ENCODE data around the gene EML3.
A peak's percentile ranks its signal among the peaks of the same experiment; 100 is the strongest.

EML3 gene

DNA sequence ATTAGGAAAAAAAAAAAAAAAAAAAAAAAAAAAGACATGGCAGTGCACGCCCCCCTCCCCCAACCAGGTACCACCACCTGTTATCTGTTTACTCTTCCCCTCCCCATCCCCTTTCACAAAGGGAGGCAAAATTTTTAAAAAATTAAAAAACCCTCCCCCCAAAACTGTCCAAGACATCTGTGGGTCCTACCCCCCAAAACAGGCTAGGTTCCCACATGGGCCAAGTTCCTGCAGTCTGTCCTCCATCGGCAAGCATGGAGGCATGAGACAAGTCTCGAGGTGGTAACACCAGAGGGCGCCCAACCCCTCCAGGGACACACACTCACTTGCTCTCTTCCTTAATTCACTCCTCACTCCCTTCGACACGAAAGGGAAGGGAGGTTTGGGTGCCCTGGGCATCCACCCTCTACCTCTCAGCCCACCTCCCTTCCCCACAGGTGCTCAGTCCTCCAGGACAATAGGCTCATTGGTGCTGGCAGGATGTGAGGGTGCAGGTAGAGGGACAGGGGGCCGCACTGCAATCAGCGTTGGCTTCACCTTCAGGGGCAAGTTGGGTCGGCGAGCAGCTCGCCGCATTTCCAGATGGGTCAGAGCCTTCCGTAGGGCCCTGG, 19.0 kb downstream of the EML3 start:
- Histone ChIP-seq H4K8ac (ENCODE audit: low read length) (no peak overlapping the region), H2BK120ac (ENCODE audit: low read depth, low read length) (no peak overlapping the region), H3K9ac (ENCODE audit: low read length) (peak overlapping the region; percentile 20), H3K4me1 (ENCODE audit: control insufficient read depth, insufficient read depth, low read depth, low read length) (peaks cover 15% of the 10 kb centered on the region), H3K27me3 (ENCODE audit: control insufficient read depth in 1 of 2, insufficient read depth in 1 of 2, low read length in 2 of 2) (no peaks in the 10 kb centered on the region), H2BK5ac (ENCODE audit: low read depth, low read length, poor library complexity, severe bottlenecking) (no peak overlapping the region), H2BK15ac (ENCODE audit: low read depth, poor library complexity, severe bottlenecking) (no peak overlapping the region), H2AK5ac (ENCODE audit: low read length, severe bottlenecking) (no peak overlapping the region), H3K27ac (ENCODE audit: low read length, poor library complexity, severe bottlenecking) (no peak overlapping the region), H3K4ac (ENCODE audit: low read depth in 1 of 2, low read length in 2 of 2) (no peak overlapping the region), H3K18ac (ENCODE audit: low read depth in 1 of 2, low read length in 2 of 2) (no peak overlapping the region), H3K79me1 (replicated peaks; ENCODE audit: low read length, poor library complexity, severe bottlenecking) (peaks cover 26% of the 10 kb centered on the region), H3K9me3 (ENCODE audit: control insufficient read depth, low read length) (no peaks in the 10 kb centered on the region), H3K4me3 (ENCODE audit: insufficient read depth in 1 of 2, low read depth in 1 of 2, low read length in 2 of 2) (no peak overlapping the region), H2BK12ac (ENCODE audit: low read length in 2 of 2) (no peak overlapping the region), H3K14ac (ENCODE audit: low read length in 2 of 2) (no peak overlapping the region), H2AFZ (ENCODE audit: low read depth, low read length) (no peak overlapping the region), H4K91ac (ENCODE audit: low read length) (no peak overlapping the region), H3K36me3 (ENCODE audit: control insufficient read depth in 1 of 2, insufficient read depth in 2 of 2, low read depth in 1 of 2, low read length in 2 of 2) (peaks cover 59 to 60% of the 10 kb centered on the region in 2 experiments), H3K23ac (ENCODE audit: low read length in 2 of 2) (no peak overlapping the region), H3K4me2 (ENCODE audit: low read length, poor library complexity, severe bottlenecking) (no peak overlapping the region)
- 72% methylated on average over 11 of the region's 13 CpGs for WGBS
- DNase-seq = peak; percentile 77

DNA sequence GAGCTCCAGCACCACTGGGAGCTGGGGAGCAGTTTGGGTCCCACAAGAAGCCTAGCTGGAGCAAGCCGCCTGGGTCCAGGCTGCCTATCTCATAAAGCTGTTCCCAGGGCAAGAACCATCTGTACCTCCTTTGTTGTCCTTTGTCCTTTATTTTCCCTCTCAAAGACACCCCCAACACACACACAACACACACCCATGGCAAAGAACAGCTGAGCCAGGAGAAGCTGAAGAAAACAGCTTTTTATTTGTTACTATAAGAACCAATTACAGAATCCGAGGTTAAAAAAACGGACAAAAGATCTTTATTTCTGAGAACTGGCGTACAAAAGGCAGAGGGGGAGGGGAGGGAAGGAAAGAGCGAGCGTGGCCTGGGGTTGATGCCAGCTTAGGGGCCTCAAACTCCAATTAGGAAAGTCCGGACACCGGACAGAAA, 19.6 kb downstream of the EML3 start:
- H2BK12ac ChIP-seq (ENCODE audit: low read length in 2 of 2) = no peak overlapping the region
- H4K91ac ChIP-seq (ENCODE audit: low read length) = no peak overlapping the region
- H3K18ac ChIP-seq (ENCODE audit: low read depth in 1 of 2, low read length in 2 of 2) = no peak overlapping the region
- no peak overlapping the region for H4K8ac ChIP-seq (ENCODE audit: low read length)
- no peak overlapping the region for H2BK120ac ChIP-seq (ENCODE audit: low read depth, low read length)
- peaks cover 55 to 60% of the 10 kb centered on the region in 2 experiments for H3K36me3 ChIP-seq (ENCODE audit: control insufficient read depth in 1 of 2, insufficient read depth in 2 of 2, low read depth in 1 of 2, low read length in 2 of 2)
- H3K27ac ChIP-seq (ENCODE audit: low read length, poor library complexity, severe bottlenecking) = no peak overlapping the region
- H3K9ac ChIP-seq (ENCODE audit: low read length) = peak overlapping the region; percentile 95
- H2AFZ ChIP-seq (ENCODE audit: low read depth, low read length) = no peak overlapping the region
- no peaks in the 10 kb centered on the region for H3K9me3 ChIP-seq (ENCODE audit: control insufficient read depth, low read length)
- no peaks in the 10 kb centered on the region for H3K27me3 ChIP-seq (ENCODE audit: control insufficient read depth in 1 of 2, insufficient read depth in 1 of 2, low read length in 2 of 2)
- DNase-seq = no peak
- WGBS = 96% methylated on average over 7 of the region's 8 CpGs
- H3K14ac ChIP-seq (ENCODE audit: low read length in 2 of 2) = no peak overlapping the region
- H2BK5ac ChIP-seq (ENCODE audit: low read depth, low read length, poor library complexity, severe bottlenecking) = no peak overlapping the region
- H3K4me1 ChIP-seq (ENCODE audit: control insufficient read depth, insufficient read depth, low read depth, low read length) = peaks cover 13% of the 10 kb centered on the region
- no peak overlapping the region for H3K4ac ChIP-seq (ENCODE audit: low read depth in 1 of 2, low read length in 2 of 2)
- H2BK15ac ChIP-seq (ENCODE audit: low read depth, poor library complexity, severe bottlenecking) = no peak overlapping the region
- H3K4me3 ChIP-seq (ENCODE audit: insufficient read depth in 1 of 2, low read depth in 1 of 2, low read length in 2 of 2) = no peak overlapping the region
- H3K23ac ChIP-seq (ENCODE audit: low read length in 2 of 2) = no peak overlapping the region
- peaks cover 26% of the 10 kb centered on the region for H3K79me1 ChIP-seq (replicated peaks; ENCODE audit: low read length, poor library complexity, severe bottlenecking)
- no peak overlapping the region for H2AK5ac ChIP-seq (ENCODE audit: low read length, severe bottlenecking)
- H3K4me2 ChIP-seq (ENCODE audit: low read length, poor library complexity, severe bottlenecking) = no peak overlapping the region

DNA sequence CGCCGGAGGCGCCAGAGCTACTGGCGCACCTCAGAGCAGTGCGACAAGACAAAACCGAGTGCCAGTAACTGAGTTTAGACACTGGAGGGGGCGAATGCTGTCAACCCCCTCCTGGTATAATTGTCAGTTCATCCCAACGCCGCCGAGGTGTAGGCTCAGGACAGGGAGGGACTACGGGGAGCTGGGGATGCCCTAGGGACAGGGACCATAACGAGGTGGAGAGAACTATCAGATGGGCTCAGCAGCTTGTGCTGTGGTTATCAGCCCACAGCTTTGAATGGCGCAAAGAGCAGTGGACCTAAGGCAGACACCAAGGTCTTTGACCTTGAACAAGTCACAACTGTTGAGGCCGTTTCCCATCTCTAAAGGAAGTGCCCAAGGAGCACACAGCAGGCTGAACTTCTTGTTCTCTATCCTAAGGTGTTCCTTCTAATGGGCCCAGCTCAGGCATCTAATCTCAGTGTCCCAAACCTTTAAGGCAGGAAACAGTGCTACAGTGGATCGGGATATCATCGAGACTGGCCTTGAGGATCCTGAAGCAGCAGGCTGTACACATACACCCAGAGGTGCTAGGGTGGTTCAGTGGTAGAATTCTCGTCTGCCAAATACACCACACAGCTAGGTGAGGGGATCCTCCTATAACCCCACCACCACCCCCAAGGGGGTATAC, 20.3 kb downstream of the EML3 start:
- Histone ChIP-seq H3K9me3 (ENCODE audit: control insufficient read depth, low read length) (no peaks in the 10 kb centered on the region), H3K4me3 (ENCODE audit: insufficient read depth in 1 of 2, low read depth in 1 of 2, low read length in 2 of 2) (peak overlapping the region; percentile 52 to 93), H3K27ac (ENCODE audit: low read length, poor library complexity, severe bottlenecking) (peak overlapping the region; percentile 88), H3K18ac (ENCODE audit: low read depth in 1 of 2, low read length in 2 of 2) (peak overlapping the region in 1 of 2 experiments; percentile 68), H2AFZ (ENCODE audit: low read depth, low read length) (peak overlapping the region; percentile 21), H2AK5ac (ENCODE audit: low read length, severe bottlenecking) (no peak overlapping the region), H3K27me3 (ENCODE audit: control insufficient read depth in 1 of 2, insufficient read depth in 1 of 2, low read length in 2 of 2) (no peaks in the 10 kb centered on the region), H3K9ac (ENCODE audit: low read length) (peak overlapping the region; percentile 95), H2BK12ac (ENCODE audit: low read length in 2 of 2) (no peak overlapping the region), H4K8ac (ENCODE audit: low read length) (peak overlapping the region; percentile 73), H3K23ac (ENCODE audit: low read length in 2 of 2) (no peak overlapping the region), H3K4me2 (ENCODE audit: low read length, poor library complexity, severe bottlenecking) (peak overlapping the region; percentile 75), H4K91ac (ENCODE audit: low read length) (peak overlapping the region; percentile 5), H2BK5ac (ENCODE audit: low read depth, low read length, poor library complexity, severe bottlenecking) (peak overlapping the region; percentile 50), H2BK120ac (ENCODE audit: low read depth, low read length) (no peak overlapping the region), H2BK15ac (ENCODE audit: low read depth, poor library complexity, severe bottlenecking) (no peak overlapping the region), H3K4ac (ENCODE audit: low read depth in 1 of 2, low read length in 2 of 2) (peak overlapping the region in 1 of 2 experiments; percentile 57), H3K4me1 (ENCODE audit: control insufficient read depth, insufficient read depth, low read depth, low read length) (peaks cover 13% of the 10 kb centered on the region), H3K36me3 (ENCODE audit: control insufficient read depth in 1 of 2, insufficient read depth in 2 of 2, low read depth in 1 of 2, low read length in 2 of 2) (peaks cover 54 to 55% of the 10 kb centered on the region in 2 experiments), H3K14ac (ENCODE audit: low read length in 2 of 2) (no peak overlapping the region), H3K79me1 (replicated peaks; ENCODE audit: low read length, poor library complexity, severe bottlenecking) (peaks cover 30% of the 10 kb centered on the region)
- DNase-seq = no peak
- 25% methylated on average over 16 of the region's 17 CpGs for WGBS

DNA sequence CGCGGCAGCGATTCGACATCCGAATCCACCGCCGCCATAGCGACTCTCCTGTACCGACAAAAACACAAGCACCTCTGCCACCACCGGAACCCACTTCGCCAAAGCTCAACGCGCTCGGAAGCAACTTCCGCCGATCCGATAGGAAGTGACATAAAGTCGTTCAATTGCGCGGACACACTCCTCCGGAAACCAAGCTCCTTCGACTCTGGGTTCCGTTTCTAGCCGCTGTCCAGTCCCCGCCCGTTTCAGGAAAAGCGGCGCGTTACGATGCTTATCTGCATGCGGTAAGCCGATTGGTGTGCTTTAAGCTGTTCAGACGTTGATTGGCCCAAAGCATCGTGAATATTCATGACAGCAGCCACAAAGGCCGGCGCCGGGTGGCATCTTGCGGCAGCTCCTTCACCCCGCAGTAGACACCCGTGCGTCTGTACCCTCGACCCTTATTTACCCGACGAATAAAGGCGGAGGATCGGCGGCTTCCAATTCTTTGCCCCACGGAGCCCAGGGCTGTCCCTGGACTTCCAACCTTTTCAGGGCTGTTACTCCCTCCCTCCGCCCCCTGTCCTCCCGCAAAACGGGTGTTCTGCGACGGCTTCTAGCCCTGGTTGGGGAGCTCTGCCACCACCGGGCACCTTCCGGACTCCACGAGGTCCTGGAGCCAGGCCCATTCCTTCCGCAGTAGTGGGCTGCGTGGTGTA, 21.0 kb downstream of the EML3 start, which contains the start of gene TUT1:
TUT1 (minus strand) TSS at position 76 of the 698 bp plus-strand sequence; CDS start at position 38, 38 bp downstream.
- H3K4ac ChIP-seq (ENCODE audit: low read depth in 1 of 2, low read length in 2 of 2) = peak within 1 kb of the TSS in 1 of 2 experiments; percentile 95
- peak within 1 kb of the TSS; percentile 70 to 73 for H3K18ac ChIP-seq (ENCODE audit: low read depth in 1 of 2, low read length in 2 of 2)
- no peaks in the 10 kb centered on the region for H3K27me3 ChIP-seq (ENCODE audit: control insufficient read depth in 1 of 2, insufficient read depth in 1 of 2, low read length in 2 of 2)
- no peaks in the 10 kb centered on the region for H3K9me3 ChIP-seq (ENCODE audit: control insufficient read depth, low read length)
- H3K36me3 ChIP-seq (ENCODE audit: control insufficient read depth in 1 of 2, insufficient read depth in 2 of 2, low read depth in 1 of 2, low read length in 2 of 2) = peaks cover 51 to 52% of the 10 kb centered on the region in 2 experiments
- peak within 1 kb of the TSS; percentile 77 for H3K4me2 ChIP-seq (ENCODE audit: low read length, poor library complexity, severe bottlenecking)
- peak within 1 kb of the TSS; percentile 95 for H3K9ac ChIP-seq (ENCODE audit: low read length)
- no peak within 1 kb of the TSS for H3K14ac ChIP-seq (ENCODE audit: low read length in 2 of 2)
- H2BK12ac ChIP-seq (ENCODE audit: low read length in 2 of 2) = no peak within 1 kb of the TSS
- peak within 1 kb of the TSS; percentile 62 for H2BK15ac ChIP-seq (ENCODE audit: low read depth, poor library complexity, severe bottlenecking)
- H3K4me1 ChIP-seq (ENCODE audit: control insufficient read depth, insufficient read depth, low read depth, low read length) = peaks cover 13% of the 10 kb centered on the region
- H3K23ac ChIP-seq (ENCODE audit: low read length in 2 of 2) = peak within 1 kb of the TSS in 1 of 2 experiments; percentile 42
- peak within 1 kb of the TSS; percentile 50 for H2BK5ac ChIP-seq (ENCODE audit: low read depth, low read length, poor library complexity, severe bottlenecking)
- whole genome bisulfite sequencing = under 1% methylated on average over 58 of the region's 58 CpGs
- peak within 1 kb of the TSS; percentile 93 for H3K27ac ChIP-seq (ENCODE audit: low read length, poor library complexity, severe bottlenecking)
- peak within 1 kb of the TSS; percentile 54 for H2BK120ac ChIP-seq (ENCODE audit: low read depth, low read length)
- peak; percentile 100 for DNase-seq
- H3K79me1 ChIP-seq (replicated peaks; ENCODE audit: low read length, poor library complexity, severe bottlenecking) = peaks cover 28% of the 10 kb centered on the region
- peak within 1 kb of the TSS; percentile 73 for H4K8ac ChIP-seq (ENCODE audit: low read length)
- no peak within 1 kb of the TSS for H2AK5ac ChIP-seq (ENCODE audit: low read length, severe bottlenecking)
- H2AFZ ChIP-seq (ENCODE audit: low read depth, low read length) = peak within 1 kb of the TSS; percentile 62
- peak within 1 kb of the TSS; percentile 82 to 93 for H3K4me3 ChIP-seq (ENCODE audit: insufficient read depth in 1 of 2, low read depth in 1 of 2, low read length in 2 of 2)
- H4K91ac ChIP-seq (ENCODE audit: low read length) = peak within 1 kb of the TSS; percentile 81

All from mesenchymal stem cell (in vitro differentiated cells and primary cell).